Articular chondrocyte of knee joint (primary cell): ENCODE results near the gene RUBCNL. TPM values are rescaled to one million over a fixed set of nuclear protein-coding genes. Genes with fewer than 3 reads are reported as not detected.

Experiments
- small RNA-seq: library from RNA; depleted of rRNA; stranded (forward); fragments of <200 nt; gene quantifications from one replicate; pipeline ENCODE3, GENCODE V24; 2012
- total RNA-seq: library from RNA; depleted of rRNA; stranded (reverse); fragments of >200 nt; gene quantifications from 2 replicates; pipeline ENCODE4 v1.2.3, GENCODE V29; 2012

The RUBCNL gene
- total RNA-seq: 11.1 and 17.6 TPM in 2 replicates

GRCh38 chr13:46387064-46387851 is at the start of gene RUBCNL:
TSS of gene RUBCNL (minus strand) at chr13:46387252. CDS start at chr13:46372475, 14,777 bp downstream.

Small RNAs within 50 kb of the gene (small RNA-seq; reads per million reads assigned to genes)
- 14.0 reads per million, percentile 95 among the genes with 10 or more reads in this experiment for gene RNU2-6P
- gene RNU6-68P: not detected

Other genes starting within 250 kb of the RUBCNL start
- 0.11 and 0.13 TPM in 2 replicates for gene LCP1, start 205.1 kb downstream of the RUBCNL start, total RNA-seq
- gene LRRC63, start 175.3 kb downstream of the RUBCNL start, total RNA-seq: not detected in 2 replicates
- gene LRCH1, start 165.9 kb upstream of the RUBCNL start, total RNA-seq: 8.1 and 8.4 TPM in 2 replicates